ENCODE measurements around the gene CAPZB. TPM values are rescaled to one million over a fixed set of nuclear protein-coding genes. Genes with fewer than 3 reads are reported as not detected.

CAPZB gene
- polyA plus RNA-seq, 1 of the 3 experiments (the other 2 are of a cell fraction), result 122 TPM

DNA sequence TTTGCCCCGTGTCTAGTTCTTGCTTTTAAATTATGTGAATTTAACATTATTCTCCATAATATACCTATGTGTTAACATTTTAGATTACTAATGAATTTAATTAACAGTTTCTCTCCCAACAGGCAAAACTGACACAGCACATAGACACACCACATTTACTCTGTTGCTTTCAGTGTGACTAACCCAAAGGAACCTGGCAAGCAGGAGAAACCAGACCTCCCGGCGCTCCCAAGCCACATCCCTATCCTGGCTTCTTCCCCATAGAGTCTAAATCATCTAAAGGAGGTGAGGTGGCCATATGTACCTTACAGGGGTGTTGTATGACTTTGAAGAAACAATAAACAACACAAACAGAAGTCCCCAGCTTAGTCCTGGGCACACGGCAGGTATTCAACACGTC, 69.2 kb downstream of the CAPZB start:
- H3K9me3 ChIP-seq, result no peaks in the 10 kb centered on the region
- peaks cover 24 to 40% of the 10 kb centered on the region in 2 experiments for H3K36me3 ChIP-seq (replicated peaks in 1 of 2; ENCODE audit: control insufficient read depth in 1 of 2, insufficient read depth in 2 of 2, low read length in 1 of 2)
- 96% methylated on average over 5 of the region's 5 CpGs for WGBS (ENCODE audit: low lambda C conversion rate)
- no peaks in the 10 kb centered on the region for H3K27me3 ChIP-seq (ENCODE audit: insufficient read depth)
- no peaks in the 10 kb centered on the region for H3K9me2 ChIP-seq
- POLR2A ChIA-PET, result no interaction called here
- TF ChIP-seq POLR2AphosphoS5 (IDR thresholded peaks at IDR 0.05; ENCODE audit: low read depth, low read length) (no peak), TAF1 (IDR thresholded peaks at IDR 0.05; ENCODE audit: borderline replicate concordance, low read depth, low read length) (no peak), FOXM1 (IDR thresholded peaks at IDR 0.05; ENCODE audit: low read depth) (no peak), NFIC (IDR thresholded peaks at IDR 0.05; ENCODE audit: borderline replicate concordance) (no peak), MEF2A (IDR thresholded peaks at IDR 0.05; ENCODE audit: borderline replicate concordance, low read depth) (no peak), EZH2phosphoT487 (IDR thresholded peaks at IDR 0.05; ENCODE audit: borderline replicate concordance, low read depth) (no peak), TCF12 (IDR thresholded peaks at IDR 0.05) (no peak), FOSL2 (IDR thresholded peaks at IDR 0.05; ENCODE audit: borderline replicate concordance, low read depth) (no peak), RFX5 (IDR thresholded peaks at IDR 0.05; ENCODE audit: low read length) (no peak), CHD2 (IDR thresholded peaks at IDR 0.05; ENCODE audit: low read length, partially characterized antibody) (no peak), TEAD4 (IDR thresholded peaks at IDR 0.05; ENCODE audit: borderline replicate concordance, insufficient read depth) (no peak), ELF1 (IDR thresholded peaks at IDR 0.05) (no peak)
- TF ChIP-seq, protein P1, sequence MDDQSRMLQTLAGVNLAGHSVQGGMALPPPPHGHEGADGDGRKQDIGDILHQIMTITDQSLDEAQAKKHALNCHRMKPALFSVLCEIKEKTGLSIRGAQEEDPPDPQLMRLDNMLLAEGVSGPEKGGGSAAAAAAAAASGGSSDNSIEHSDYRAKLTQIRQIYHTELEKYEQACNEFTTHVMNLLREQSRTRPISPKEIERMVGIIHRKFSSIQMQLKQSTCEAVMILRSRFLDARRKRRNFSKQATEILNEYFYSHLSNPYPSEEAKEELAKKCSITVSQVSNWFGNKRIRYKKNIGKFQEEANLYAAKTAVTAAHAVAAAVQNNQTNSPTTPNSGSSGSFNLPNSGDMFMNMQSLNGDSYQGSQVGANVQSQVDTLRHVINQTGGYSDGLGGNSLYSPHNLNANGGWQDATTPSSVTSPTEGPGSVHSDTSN (IDR thresholded peaks at IDR 0.05), result no peak
- TF ChIP-seq, protein P2, sequence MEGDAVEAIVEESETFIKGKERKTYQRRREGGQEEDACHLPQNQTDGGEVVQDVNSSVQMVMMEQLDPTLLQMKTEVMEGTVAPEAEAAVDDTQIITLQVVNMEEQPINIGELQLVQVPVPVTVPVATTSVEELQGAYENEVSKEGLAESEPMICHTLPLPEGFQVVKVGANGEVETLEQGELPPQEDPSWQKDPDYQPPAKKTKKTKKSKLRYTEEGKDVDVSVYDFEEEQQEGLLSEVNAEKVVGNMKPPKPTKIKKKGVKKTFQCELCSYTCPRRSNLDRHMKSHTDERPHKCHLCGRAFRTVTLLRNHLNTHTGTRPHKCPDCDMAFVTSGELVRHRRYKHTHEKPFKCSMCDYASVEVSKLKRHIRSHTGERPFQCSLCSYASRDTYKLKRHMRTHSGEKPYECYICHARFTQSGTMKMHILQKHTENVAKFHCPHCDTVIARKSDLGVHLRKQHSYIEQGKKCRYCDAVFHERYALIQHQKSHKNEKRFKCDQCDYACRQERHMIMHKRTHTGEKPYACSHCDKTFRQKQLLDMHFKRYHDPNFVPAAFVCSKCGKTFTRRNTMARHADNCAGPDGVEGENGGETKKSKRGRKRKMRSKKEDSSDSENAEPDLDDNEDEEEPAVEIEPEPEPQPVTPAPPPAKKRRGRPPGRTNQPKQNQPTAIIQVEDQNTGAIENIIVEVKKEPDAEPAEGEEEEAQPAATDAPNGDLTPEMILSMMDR (IDR thresholded peaks at IDR 0.05), result no peak
- TF ChIP-seq, protein P3, sequence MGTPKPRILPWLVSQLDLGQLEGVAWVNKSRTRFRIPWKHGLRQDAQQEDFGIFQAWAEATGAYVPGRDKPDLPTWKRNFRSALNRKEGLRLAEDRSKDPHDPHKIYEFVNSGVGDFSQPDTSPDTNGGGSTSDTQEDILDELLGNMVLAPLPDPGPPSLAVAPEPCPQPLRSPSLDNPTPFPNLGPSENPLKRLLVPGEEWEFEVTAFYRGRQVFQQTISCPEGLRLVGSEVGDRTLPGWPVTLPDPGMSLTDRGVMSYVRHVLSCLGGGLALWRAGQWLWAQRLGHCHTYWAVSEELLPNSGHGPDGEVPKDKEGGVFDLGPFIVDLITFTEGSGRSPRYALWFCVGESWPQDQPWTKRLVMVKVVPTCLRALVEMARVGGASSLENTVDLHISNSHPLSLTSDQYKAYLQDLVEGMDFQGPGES (IDR thresholded peaks at IDR 0.05; ENCODE audit: low read depth, low read length), result no peak
- TF ChIP-seq, protein P4, sequence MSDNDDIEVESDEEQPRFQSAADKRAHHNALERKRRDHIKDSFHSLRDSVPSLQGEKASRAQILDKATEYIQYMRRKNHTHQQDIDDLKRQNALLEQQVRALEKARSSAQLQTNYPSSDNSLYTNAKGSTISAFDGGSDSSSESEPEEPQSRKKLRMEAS (IDR thresholded peaks at IDR 0.05; ENCODE audit: low read depth), result no peak
- no peaks in the 10 kb centered on the region for H3F3A ChIP-seq (replicated peaks; ENCODE audit: insufficient read depth)
- no peak overlapping the region for H2AFZ ChIP-seq (ENCODE audit: low read depth)
- CTCF ChIA-PET, result interaction anchor here (0.7 to 2.3 kb wide), 4 partner anchors 10 to 244 kb away, joined by 3 to 7 read pairs (median 6); no protein-coding TSS in a partner anchor
- H3K79me2 ChIP-seq (ENCODE audit: insufficient read depth), result peaks cover 99% of the 10 kb centered on the region
- H3K4me1 ChIP-seq (ENCODE audit: control insufficient read depth in 1 of 2, insufficient read depth in 2 of 2, low read depth in 1 of 2, low read length in 1 of 2), result peaks cover 4 to 36% of the 10 kb centered on the region in 2 experiments; a peak in 2 of 4 replicates
- H3K4me2 ChIP-seq, result no peak overlapping the region
- DNase-seq, result no peak
- no peak overlapping the region for H3K4me3 ChIP-seq (ENCODE audit: low read depth in 2 of 2, low read length in 1 of 2)
- H3K9ac ChIP-seq, result no peak overlapping the region
- peaks cover 97% of the 10 kb centered on the region for H4K20me1 ChIP-seq (ENCODE audit: insufficient read depth)
- H3K27ac ChIP-seq (ENCODE audit: low read depth in 2 of 2, low read length in 1 of 2), result no peak overlapping the region

All from SK-N-SH (cell line).